GM18867 (cell line): ENCODE results near the gene HEPACAM2.

Experiments used
- ATAC-seq: cut with Tn5 transposase; IDR thresholded peaks from one replicate; pipeline ENCODE4 v1.9.1; 2021; ENCODE audit warnings: mild to moderate bottlenecking, moderate library complexity; ENCODE audit not compliant: unreplicated experiment

Gene HEPACAM2

GRCh38 chr7:93148727-93149126 lies 77.5 kb downstream of the HEPACAM2 start:
- no peak for ATAC-seq

GRCh38 chr7:93148144-93148543 lies 78.1 kb downstream of the HEPACAM2 start, which contains the start of gene SAMD9L:
Gene SAMD9L, minus strand, starts transcription at chr7:93148385. Its CDS starts 12,414 bp downstream, at chr7:93135971.
- peak; percentile 76 for ATAC-seq

GRCh38 chr7:93147363-93147762 lies 78.9 kb downstream of the HEPACAM2 start:
- peak; percentile 82 for ATAC-seq

GRCh38 chr7:93146472-93147141 lies 79.7 kb downstream of the HEPACAM2 start:
- peak; percentile 35 for ATAC-seq

GRCh38 chr7:93146036-93146435 lies 80.2 kb downstream of the HEPACAM2 start:
- ATAC-seq = no peak

- no peak for ATAC-seq
Measured at GRCh38 chr7:93145354-93145753, 80.9 kb downstream of the HEPACAM2 start.

- ATAC-seq = no peak
Measured at GRCh38 chr7:93142127-93142526, 84.1 kb downstream of the HEPACAM2 start.

- ATAC-seq = no peak
Measured at GRCh38 chr7:93140582-93141191, 85.6 kb downstream of the HEPACAM2 start.

- no peak for ATAC-seq
Measured at GRCh38 chr7:93138576-93138975, 87.7 kb downstream of the HEPACAM2 start.
